CD4-positive, alpha-beta T cell treated with Interleukin-17A for 4 hours (primary cell): ENCODE results near the gene ELL2.
A peak's percentile ranks its signal among the peaks of the same experiment; 100 is the strongest.

Experiments used
- DNase-seq: peaks from one replicate; pipeline ENCODE4 v3.0.0-alpha.2; 2020; ENCODE audit warnings: mixed read lengths

The ELL2 gene

GRCh38 chr5:95976606-95977005 is 15.0 kb upstream of the ELL2 start:
- no peak for DNase-seq

DNA sequence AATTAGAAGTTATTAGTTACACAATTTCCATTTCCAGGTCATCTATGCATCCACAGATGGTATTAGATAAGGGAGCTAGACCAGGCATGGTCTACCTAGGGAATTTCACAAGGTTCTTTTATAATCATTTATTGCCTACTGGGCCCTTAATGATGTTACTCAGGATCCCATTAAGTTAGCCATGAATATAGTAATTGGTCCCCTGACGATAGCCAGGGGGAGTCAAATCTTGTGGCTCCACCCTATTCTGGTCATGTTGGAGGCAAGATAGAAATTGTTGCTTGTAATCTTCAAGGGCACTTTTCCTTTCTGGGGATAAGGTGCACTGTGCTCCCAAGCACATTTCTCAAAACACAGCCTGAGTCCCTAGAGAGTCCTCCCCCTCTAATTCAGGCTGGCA is 14.1 kb upstream of the ELL2 start:
- no peak for DNase-seq

DNA sequence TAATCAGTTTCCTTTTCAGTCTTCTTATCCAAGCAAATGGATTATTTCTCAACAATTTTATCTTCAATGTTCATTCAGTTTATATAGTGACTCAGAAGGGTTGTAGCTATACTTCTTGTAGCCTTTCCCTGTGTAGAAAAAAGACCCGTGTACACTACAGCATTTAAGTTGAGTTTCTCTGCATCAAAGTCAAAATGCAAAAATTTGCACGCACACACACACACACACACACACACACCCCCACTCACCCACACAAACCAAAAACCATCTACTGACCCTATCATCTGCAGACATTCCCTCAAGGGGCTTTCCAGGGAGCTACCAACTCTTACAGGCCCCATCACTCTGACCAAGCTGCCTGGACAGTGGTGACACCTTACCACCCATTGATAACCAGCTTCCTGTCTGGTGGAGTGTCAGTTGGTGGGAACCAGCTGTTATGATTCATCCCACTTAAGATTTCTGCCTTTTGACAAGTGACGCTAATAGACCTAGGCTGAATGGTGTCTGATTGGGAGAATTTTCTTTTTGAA is 12.2 kb upstream of the ELL2 start:
- no peak for DNase-seq

DNA sequence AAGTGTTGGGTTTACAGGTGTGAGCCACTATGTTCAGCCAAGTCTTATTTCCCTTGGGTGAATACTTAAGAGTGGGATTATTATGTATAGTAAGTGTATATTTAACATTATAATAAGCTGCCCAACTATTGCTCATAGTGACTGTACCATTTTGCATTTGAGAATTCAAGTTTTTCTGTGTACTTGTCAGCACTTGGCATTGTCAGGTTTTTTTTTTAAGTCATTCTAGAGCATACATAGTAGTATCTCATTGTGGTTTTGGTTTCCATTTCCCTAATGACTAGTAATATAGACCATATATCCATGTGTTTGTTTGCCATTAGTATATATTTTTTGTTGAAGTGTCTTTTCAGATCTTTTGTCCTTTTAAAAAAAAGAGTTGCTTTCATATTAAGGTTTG is 10.5 kb upstream of the ELL2 start:
- no peak for DNase-seq

DNA sequence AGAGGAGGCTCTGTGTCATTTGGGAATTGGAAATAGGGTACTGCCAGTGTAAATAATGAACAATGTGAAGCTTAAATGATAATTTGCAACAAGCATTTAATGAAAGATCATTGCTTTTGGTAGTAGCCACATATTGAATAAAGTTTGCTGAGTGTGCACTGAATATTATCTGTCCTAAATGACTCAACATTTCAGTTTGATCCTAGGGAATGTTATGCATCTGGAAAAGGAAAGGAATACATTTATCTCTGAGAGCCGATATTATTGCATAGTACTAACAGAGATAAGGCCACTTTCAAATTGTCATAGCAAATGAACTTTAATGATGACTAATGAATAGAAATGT is 8.7 kb upstream of the ELL2 start:
- DNase-seq, result no peak

DNA sequence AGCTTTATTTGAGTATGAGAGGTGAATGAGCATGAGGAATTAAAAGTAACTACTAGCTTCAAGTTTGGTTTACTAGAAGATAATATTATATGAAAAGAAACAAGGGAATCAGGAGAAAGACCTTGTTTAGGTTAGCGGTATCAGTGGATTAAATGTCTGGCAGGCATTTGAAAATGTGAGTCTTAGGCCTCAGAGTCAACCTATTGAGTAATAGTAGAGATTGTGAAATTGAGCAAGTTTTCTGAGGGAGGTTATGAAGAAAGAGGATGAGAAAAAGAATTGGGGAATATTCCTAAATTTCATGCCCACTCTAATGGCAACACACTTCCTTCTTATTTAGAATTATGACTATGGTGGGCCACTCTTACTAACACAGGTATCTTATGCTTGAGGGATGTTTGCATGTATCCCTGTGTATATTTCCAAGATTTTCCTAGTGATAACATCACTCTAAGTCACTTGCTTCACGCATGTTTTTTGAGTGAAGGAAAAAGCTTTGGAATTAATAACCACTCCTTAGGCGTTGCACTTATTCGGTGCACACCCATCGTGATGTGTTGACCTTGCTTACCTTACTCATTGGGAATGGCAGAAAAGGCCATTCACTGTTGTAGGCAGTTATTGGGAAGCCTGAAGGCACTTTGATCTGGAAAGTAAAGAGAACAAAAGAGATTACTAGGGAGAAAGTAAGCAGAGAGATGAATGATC is 8.2 kb upstream of the ELL2 start:
- DNase-seq, result no peak

DNA sequence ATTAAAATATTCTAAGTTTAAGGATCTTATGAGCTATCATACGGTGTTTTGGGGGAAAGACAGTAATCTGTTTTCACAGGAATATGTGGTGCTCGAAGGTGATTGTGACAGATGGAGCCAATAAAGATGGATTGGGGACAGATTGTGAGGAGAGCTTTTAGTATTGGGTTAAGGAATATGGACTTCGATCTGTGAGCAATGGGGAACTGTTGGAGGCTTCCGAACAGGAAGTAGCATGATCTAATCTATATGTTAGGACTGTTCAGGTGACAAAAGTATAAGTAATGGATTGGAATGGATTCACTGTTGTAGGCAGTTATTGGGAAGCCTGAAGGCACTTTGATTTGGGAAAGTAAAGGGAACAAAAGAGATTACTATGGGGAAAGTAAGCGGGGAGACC is 7.4 kb upstream of the ELL2 start:
- no peak for DNase-seq

GRCh38 chr5:95967236-95967635 is 5.6 kb upstream of the ELL2 start:
- no peak for DNase-seq

- no peak for DNase-seq
Measured at GRCh38 chr5:95966005-95966404, 4.4 kb upstream of the ELL2 start.

GRCh38 chr5:95963650-95964410 is 2.2 kb upstream of the ELL2 start:
- no peak for DNase-seq

GRCh38 chr5:95962785-95963184 is 1.1 kb upstream of the ELL2 start:
- DNase-seq, result no peak

DNA sequence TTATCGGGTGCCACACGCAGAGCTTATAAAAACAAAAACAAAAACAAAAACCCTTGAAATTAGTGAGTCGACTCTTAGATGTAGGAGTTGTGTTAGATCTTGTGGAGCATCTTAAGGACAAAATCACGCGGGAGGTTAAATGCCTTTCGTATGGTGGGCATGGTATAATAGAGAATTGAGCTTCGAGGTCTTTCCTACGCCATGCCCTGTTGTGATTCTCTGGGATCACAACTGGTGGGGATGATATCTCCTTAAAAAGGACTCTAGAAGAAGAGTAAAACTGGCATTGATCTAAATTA is 773 bp upstream of the ELL2 start:
- no peak for DNase-seq

DNA sequence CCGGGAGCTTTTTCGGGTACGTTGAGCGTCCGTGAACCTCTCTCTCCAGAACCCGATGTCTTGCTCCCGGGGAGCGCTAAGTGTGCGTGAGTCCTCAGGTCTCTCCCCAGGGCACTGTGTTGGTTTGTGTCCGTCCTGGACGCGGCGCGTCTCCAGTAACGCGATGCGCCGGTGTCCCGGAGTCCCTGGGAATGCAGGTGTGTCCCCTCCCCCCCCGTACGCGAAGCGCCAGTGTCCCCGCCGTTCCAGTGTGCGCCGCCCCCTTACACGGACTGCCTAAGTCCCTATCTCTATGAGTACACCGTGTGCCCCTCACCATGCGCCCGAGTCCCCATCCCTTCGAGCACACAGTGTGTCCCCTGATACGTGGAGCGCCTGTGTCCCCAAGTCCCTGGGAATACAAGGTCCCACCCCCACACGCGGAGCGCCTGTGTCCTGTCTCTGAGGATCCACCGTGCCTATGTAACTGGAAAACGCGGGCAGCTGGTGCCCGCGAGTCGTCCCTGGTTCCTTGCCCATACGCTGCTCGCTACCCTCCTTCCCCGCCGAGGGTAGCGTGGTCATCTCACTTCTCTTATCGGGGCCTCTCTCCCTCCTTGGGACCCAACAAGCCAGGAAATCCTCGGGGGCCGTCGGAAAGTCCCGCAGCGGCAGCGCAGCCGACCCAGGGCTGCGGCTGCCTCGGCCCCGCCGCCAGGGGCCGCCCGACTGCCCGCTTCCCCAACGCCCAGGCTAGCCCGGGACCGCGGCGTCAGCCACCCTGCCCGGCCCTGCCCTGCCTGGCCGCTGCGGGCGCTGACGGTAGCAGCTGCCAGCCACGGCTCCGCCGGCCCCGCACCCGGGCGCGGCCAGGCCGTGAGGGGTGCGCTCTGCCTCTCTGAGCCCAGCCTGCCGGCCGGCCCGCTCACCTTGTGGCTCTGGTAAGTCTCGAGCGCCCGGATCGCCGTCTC is 709 bp downstream of the ELL2 start:
- peak; percentile 77 for DNase-seq

DNA sequence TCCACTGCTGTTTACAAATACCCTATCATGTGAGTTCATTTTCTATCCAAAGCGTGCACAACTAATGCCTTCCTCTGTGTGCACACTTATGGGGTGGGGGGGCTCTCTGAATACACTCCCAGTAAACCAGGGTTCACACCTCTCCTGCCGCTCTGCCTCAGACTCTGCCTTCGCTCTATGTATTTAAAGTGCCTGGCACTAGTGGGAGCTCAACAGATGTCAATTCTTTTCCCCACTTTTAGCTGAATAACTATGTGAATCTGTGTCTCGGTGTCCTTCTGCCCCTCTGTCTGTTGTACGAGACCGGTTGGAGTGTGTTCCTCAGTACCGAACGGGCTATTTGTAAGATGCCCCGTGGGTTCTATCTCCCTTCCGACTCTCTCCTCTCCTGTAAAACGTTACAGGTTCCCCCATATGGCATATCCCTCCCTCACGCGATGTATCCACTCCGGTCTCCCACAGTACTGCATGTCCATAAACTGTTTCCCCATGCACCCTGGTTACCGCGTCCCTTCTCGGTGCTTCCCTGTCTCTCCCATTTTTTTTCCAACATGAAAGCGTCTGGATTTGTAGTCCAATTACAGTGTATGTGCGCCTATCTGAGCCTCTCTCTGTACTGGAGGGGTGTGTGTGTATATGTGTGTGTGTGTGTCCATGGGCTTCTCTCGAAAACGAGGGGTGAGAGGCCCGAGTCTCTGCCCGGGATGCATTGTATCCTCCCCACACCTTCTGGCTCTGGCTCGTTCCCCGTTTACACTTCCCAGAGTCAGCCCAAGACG is 1.6 kb downstream of the ELL2 start:
- peak; percentile 7 for DNase-seq

DNA sequence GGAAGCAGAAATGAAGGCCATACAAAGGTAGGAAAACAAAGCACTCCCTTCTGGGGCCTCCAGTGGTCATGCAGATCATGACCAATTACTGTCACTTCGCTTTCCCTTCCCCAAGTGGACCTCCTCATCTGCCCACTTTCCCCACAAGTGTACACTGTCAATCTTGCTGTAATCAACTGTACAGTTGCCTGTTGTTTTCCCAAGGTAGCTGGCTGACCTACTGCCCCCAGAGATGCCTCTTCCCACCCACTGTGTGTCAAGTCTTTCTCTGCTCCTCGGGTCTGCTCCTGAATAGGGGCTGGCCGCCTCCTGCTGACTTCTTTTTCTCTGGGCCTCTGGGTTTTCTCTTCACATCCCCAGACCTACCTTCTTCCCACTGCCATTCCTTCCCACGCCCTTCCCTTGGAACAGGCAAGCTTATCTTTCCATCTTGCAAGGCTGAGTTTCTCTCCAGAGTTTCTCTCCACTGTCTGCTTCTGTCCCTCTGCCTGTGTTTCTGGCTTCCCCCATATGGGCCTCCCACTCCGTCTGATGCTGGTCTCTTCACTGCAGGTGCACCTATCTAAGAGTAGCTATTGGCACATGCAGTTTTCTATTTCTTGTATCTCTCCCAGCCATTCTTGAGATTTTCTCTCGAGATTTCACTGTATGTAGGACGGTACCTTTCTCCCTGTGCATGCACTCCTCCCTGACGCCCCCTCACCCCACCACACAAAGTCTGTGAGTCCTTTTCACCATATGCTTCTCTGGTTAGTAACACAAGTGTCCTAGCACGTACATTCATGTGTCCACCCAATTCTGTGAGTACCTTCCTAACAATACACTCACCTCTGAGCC is 2.4 kb downstream of the ELL2 start:
- no peak for DNase-seq

- DNase-seq, result no peak
Measured at GRCh38 chr5:95958310-95959014, 3.2 kb downstream of the ELL2 start.

- DNase-seq, result no peak
Measured at GRCh38 chr5:95957561-95958203, 4.0 kb downstream of the ELL2 start.

DNA sequence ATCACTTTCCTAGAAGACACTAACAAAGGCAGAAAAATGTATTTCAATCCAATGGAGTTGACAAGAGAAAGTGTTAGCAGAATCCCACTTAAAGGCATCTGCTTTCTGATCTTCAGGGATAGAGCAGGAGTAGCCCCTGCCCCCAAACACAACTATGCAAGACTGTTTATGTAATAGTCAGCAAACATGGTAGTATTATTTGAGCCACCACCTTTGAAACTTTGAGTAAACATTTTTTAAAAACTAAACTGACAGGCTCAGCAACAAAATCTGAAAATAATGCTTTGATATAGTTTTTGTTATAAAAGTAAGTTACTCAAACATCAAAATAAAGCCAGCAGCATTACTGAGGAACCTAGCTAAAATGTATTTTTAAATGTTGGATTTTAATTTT is 4.8 kb downstream of the ELL2 start:
- DNase-seq, result no peak

- DNase-seq, result no peak
Measured at GRCh38 chr5:95956021-95956899, 5.4 kb downstream of the ELL2 start.

- DNase-seq, result no peak
Measured at GRCh38 chr5:95954716-95955115, 6.9 kb downstream of the ELL2 start.
